Measurements from ENCODE around the gene FITM1. TPM values are rescaled to one million over a fixed set of nuclear protein-coding genes. Genes with fewer than 3 reads are reported as not detected.

FITM1 gene
- polyA plus RNA-seq, 1 donor from 2014 or later, result 0.88 TPM

GRCh38 chr14:24141097-24141880 is 10.8 kb downstream of the FITM1 start, which contains the start of gene EMC9:
EMC9 (minus strand) TSS chr14:24141591; CDS start chr14:24141304, 287 bp downstream.
- peak within 1 kb of the TSS; percentile 90 for H3K4me3 ChIP-seq (ENCODE audit: low read length)
- peak within 1 kb of the TSS; percentile 90 for H3K27ac ChIP-seq (ENCODE audit: low read length)
- H4K20me1 ChIP-seq (ENCODE audit: insufficient read depth), result no peaks in the 10 kb centered on the region
- H3K9ac ChIP-seq (ENCODE audit: low read length), result peak within 1 kb of the TSS; percentile 89
- no peaks in the 10 kb centered on the region for H3K9me3 ChIP-seq (ENCODE audit: low read length)
- H3K79me2 ChIP-seq (replicated peaks; ENCODE audit: insufficient read depth, low read length), result peaks cover 10% of the 10 kb centered on the region
- no peaks in the 10 kb centered on the region for H3K36me3 ChIP-seq (ENCODE audit: insufficient read depth, low read length)
- H3K9me2 ChIP-seq (ENCODE audit: insufficient read depth, low read length), result no peaks in the 10 kb centered on the region
- H3F3A ChIP-seq (ENCODE audit: insufficient read depth, low read length, poor library complexity, severe bottlenecking), result peaks cover 11% of the 10 kb centered on the region
- H2AFZ ChIP-seq (ENCODE audit: low read depth, low read length), result peak within 1 kb of the TSS; percentile 61
- peak within 1 kb of the TSS; percentile 94 for H3K4me2 ChIP-seq (ENCODE audit: low read length)
- H3K27me3 ChIP-seq (ENCODE audit: insufficient read depth, low read depth, low read length), result no peaks in the 10 kb centered on the region
- TF ChIP-seq CTCF (IDR thresholded peaks at IDR 0.05; ENCODE audit: poor library complexity, severe bottlenecking) (peak; percentile 74), POLR2AphosphoS5 (IDR thresholded peaks at IDR 0.05) (peak; percentile 82), EP300 (conservative IDR thresholded peaks at IDR 0.05; ENCODE audit: poor library complexity, severe bottlenecking) (no peak), REST (IDR thresholded peaks at IDR 0.05; ENCODE audit: borderline replicate concordance) (peak; percentile 42), MXI1 (conservative IDR thresholded peaks at IDR 0.05; ENCODE audit: poor library complexity, severe bottlenecking) (peak; percentile 81), RAD21 (conservative IDR thresholded peaks at IDR 0.05) (no peak), TAF1 (IDR thresholded peaks at IDR 0.05; ENCODE audit: low read depth) (peak; percentile 87), SMC3 (conservative IDR thresholded peaks at IDR 0.05; ENCODE audit: poor library complexity) (peak; percentile 10), EZH2 (IDR thresholded peaks at IDR 0.05; ENCODE audit: borderline replicate concordance, insufficient read depth, low read length, poor library complexity, severe bottlenecking) (no peak)

GRCh38 chr14:24143511-24143910 is 13.1 kb downstream of the FITM1 start:
- H3K27ac ChIP-seq (ENCODE audit: low read length), result no peak overlapping the region
- no peak for TF ChIP-seq MXI1 (conservative IDR thresholded peaks at IDR 0.05; ENCODE audit: poor library complexity, severe bottlenecking)

More at GRCh38 chr14:24143511-24143910, 13.1 kb downstream of the FITM1 start:
- Histone ChIP-seq H3K4me2 (ENCODE audit: low read length) (no peak overlapping the region), H3K36me3 (ENCODE audit: insufficient read depth, low read length) (no peaks in the 10 kb centered on the region), H3F3A (ENCODE audit: insufficient read depth, low read length, poor library complexity, severe bottlenecking) (peaks cover 11% of the 10 kb centered on the region), H4K20me1 (ENCODE audit: insufficient read depth) (no peaks in the 10 kb centered on the region), H3K4me3 (ENCODE audit: low read length) (no peak overlapping the region), H3K27me3 (ENCODE audit: insufficient read depth, low read depth, low read length) (no peaks in the 10 kb centered on the region), H3K9me3 (ENCODE audit: low read length) (no peaks in the 10 kb centered on the region), H3K9ac (ENCODE audit: low read length) (no peak overlapping the region), H3K9me2 (ENCODE audit: insufficient read depth, low read length) (no peaks in the 10 kb centered on the region), H3K79me2 (replicated peaks; ENCODE audit: insufficient read depth, low read length) (peaks cover 19% of the 10 kb centered on the region), H2AFZ (ENCODE audit: low read depth, low read length) (no peak overlapping the region)

Data from neural cell (in vitro differentiated cells).